K562 (cell line): Measurements from ENCODE around the gene MBNL1. TPM values are rescaled to one million over a fixed set of nuclear protein-coding genes. Genes with fewer than 3 reads are reported as not detected.
A peak's percentile ranks its signal among the peaks of the same experiment; 100 is the strongest.

Experiments
- ATAC-seq: fragments of 200-7000 bp; cut with Tn5 transposase; 3 replicates; pipeline ENCODE4 v1.9.1; 2020; ENCODE audit warnings: moderate library complexity
- BruUV-seq: library from RNA; stranded (reverse); fragments of 400-500 nt; replicated peaks from 2 replicates; lab custom pipeline; 2021; lab: Mats Ljungman, UMichigan
- CTCF ChIA-PET: fragments of 300-600 bp; formaldehyde crosslinking; extraction: SDS; loops from one replicate; lab custom pipeline; 2021; ENCODE audit warnings: low intra/inter-chr PET ratio; lab: Yijun Ruan, JAX
- POLR2A ChIA-PET: fragments of 300-600, 350-650 bp; sonication (Branson Sonifier 250); formaldehyde crosslinking; extraction: SDS; loops from one replicate; lab custom pipeline; 2021; ENCODE audit warnings: antibody characterized with exemption, inconsistent platforms; lab: Yijun Ruan, JAX
- DNase-seq, 4 experiments: peaks; one replicate each; pipeline versions ENCODE4 v3.0.0 to v3.0.0-alpha.2; 2011 to 2018; ENCODE audit warnings: low spot score in 3 of 4, mixed read lengths in 3 of 4; ENCODE audit errors: extremely low read depth in 1 of 4
- FAIRE-seq: peaks from 2 replicates; lab custom pipeline; 2011; peaks lifted over from hg19 to GRCh38; lab: Jason Lieb, UNC
- H2AFZ ChIP-seq: 2 replicates; pipeline ENCODE4 v1.6.0; 2011; ENCODE audit warnings: low read depth, low read length, control low read depth, inconsistent platforms
- H3K27ac ChIP-seq: fragments of 200-600 bp; 3 replicates; pipeline ENCODE4 v1.8.0; 2011; ENCODE audit warnings: low read depth, mild to moderate bottlenecking, control low read depth, inconsistent platforms, low read length, moderate library complexity, mixed read lengths; ENCODE audit errors: extremely low read depth
- H3K27me3 ChIP-seq, 2 experiments: fragments of 300-600 bp in 1 of 2; 2 replicates in 1 of 2; 3 replicates in 1 of 2; pipeline versions ENCODE4 v1.6.0 to v1.8.0; 2011; ENCODE audit warnings: inconsistent platforms in 2 of 2, low read length in 2 of 2, mild to moderate bottlenecking in 1 of 2, mixed read lengths in 1 of 2, moderate library complexity in 1 of 2; ENCODE audit not compliant: control insufficient read depth in 2 of 2, insufficient read depth in 2 of 2
- H3K36me3 ChIP-seq: fragments of 300-600 bp; 3 replicates; pipeline ENCODE4 v1.8.0; 2011; ENCODE audit warnings: mild to moderate bottlenecking, low read length, inconsistent platforms; ENCODE audit not compliant: control insufficient read depth, insufficient read depth
- H3K4me1 ChIP-seq, 2 experiments: fragments of 200-600 bp in 1 of 2; replicated peaks in 1 of 2; 2 replicates in 1 of 2; 3 replicates in 1 of 2; pipeline versions ENCODE4 v1.5.1 to v1.8.0; 2011; ENCODE audit warnings: inconsistent platforms in 2 of 2, low read length in 2 of 2, mild to moderate bottlenecking in 1 of 2, mixed read lengths in 1 of 2, moderate library complexity in 1 of 2; ENCODE audit not compliant: control insufficient read depth in 2 of 2, insufficient read depth in 2 of 2
- H3K4me2 ChIP-seq: 2 replicates; pipeline ENCODE4 v1.6.1; 2011; ENCODE audit warnings: low read length, control low read depth, inconsistent platforms, mixed read lengths; ENCODE audit not compliant: insufficient read depth
- H3K4me3 ChIP-seq: fragments of 200-600 bp; sonication (generic), shearing (Covaris generic); 2 replicates; pipeline ENCODE4 v1.5.1; 2016; ENCODE audit warnings: control low read depth, inconsistent platforms
- H3K79me2 ChIP-seq: fragments of 200-600 bp; 3 replicates; pipeline ENCODE4 v1.8.0; 2011; ENCODE audit warnings: low read length, inconsistent platforms; ENCODE audit not compliant: control insufficient read depth, insufficient read depth
- H3K9ac ChIP-seq, 2 experiments: 2 replicates each; pipeline versions ENCODE4 v1.6.0 to v1.6.1; 2011; ENCODE audit warnings: low read depth in 2 of 2, low read length in 2 of 2, control low read depth in 1 of 2, inconsistent platforms in 1 of 2, mild to moderate bottlenecking in 1 of 2, mixed read lengths in 1 of 2; ENCODE audit not compliant: insufficient read depth in 1 of 2
- H3K9me1 ChIP-seq: one replicate; pipeline ENCODE4 v1.6.0; 2011; ENCODE audit warnings: inconsistent platforms, mild to moderate bottlenecking, low read length, moderate library complexity; ENCODE audit not compliant: control insufficient read depth, insufficient read depth
- H3K9me3 ChIP-seq: replicated peaks from 2 replicates; pipeline ENCODE4 v1.5.1; 2011; ENCODE audit warnings: low read depth, low read length, inconsistent platforms; ENCODE audit not compliant: control insufficient read depth, insufficient read depth
- H4K20me1 ChIP-seq: replicated peaks from 2 replicates; pipeline ENCODE4 v1.6.1; 2011; ENCODE audit warnings: low read length, inconsistent platforms, mixed read lengths; ENCODE audit not compliant: control insufficient read depth, insufficient read depth
- ARID1B ChIP-seq: fragments of 450-650 bp; IDR thresholded peaks from 2 replicates; pipeline ENCODE4 v1.6.1; 2016; ENCODE audit warnings: antibody characterized with exemption, mild to moderate bottlenecking, inconsistent platforms
- CCAR2 ChIP-seq: fragments of 200-400 bp; formaldehyde crosslinking; IDR thresholded peaks from 2 replicates; pipeline ENCODE4 v1.6.1; 2017; ENCODE audit warnings: mild to moderate bottlenecking, low read depth, low read length
- JUND ChIP-seq, 2 experiments: IDR thresholded peaks; 2 replicates in 1 of 2; 3 replicates in 1 of 2; pipeline ENCODE4 v1.6.1; 2011; ENCODE audit warnings: borderline replicate concordance in 2 of 2, low read depth in 2 of 2, low read length in 2 of 2, improper control_type of control experiment in 1 of 2, missing biosample characterization in 1 of 2, missing genetic modification characterization in 1 of 2, missing genetic modification reagents in 1 of 2
- KLF13 ChIP-seq: fragments of 450-650 bp; IDR thresholded peaks from 2 replicates; pipeline ENCODE4 v1.6.1; 2016; ENCODE audit warnings: missing genetic modification characterization, low read depth, mild to moderate bottlenecking, missing compliant biosample characterization, moderate library complexity, borderline replicate concordance
- MCM7 ChIP-seq, 2 experiments: fragments of 450-650 bp; IDR thresholded peaks; 2 replicates each; pipeline ENCODE4 v1.6.1; 2016 to 2018
- MLLT1 ChIP-seq, 2 experiments: fragments of 450-650 bp; IDR thresholded peaks; 2 replicates each; pipeline ENCODE4 v1.6.1; 2016
- NCOR1 ChIP-seq: fragments of 450-650 bp; IDR thresholded peaks from 2 replicates; pipeline ENCODE4 v1.6.1; 2016; ENCODE audit warnings: mild to moderate bottlenecking, moderate library complexity
- NR2C1 ChIP-seq, 2 experiments: fragments of 450-650 bp; IDR thresholded peaks; 2 replicates each; pipeline ENCODE4 v1.6.1; 2017; ENCODE audit warnings: mild to moderate bottlenecking in 2 of 2, antibody characterized with exemption in 1 of 2, inconsistent platforms in 1 of 2, missing compliant biosample characterization in 1 of 2, missing genetic modification characterization in 1 of 2
- SNAPC5 ChIP-seq: fragments of 250-450 bp; sonication (Bioruptor Pico); IDR thresholded peaks from 2 replicates; pipeline ENCODE4 v1.8.0; 2021; ENCODE audit warnings: moderate library complexity, mild to moderate bottlenecking, inconsistent platforms
- SREBF1 ChIP-seq: fragments of 150-350 bp; IDR thresholded peaks from 2 replicates; pipeline ENCODE4 v1.6.1; 2014; ENCODE audit warnings: antibody characterized with exemption, low read depth, low read length, borderline replicate concordance
- TFAP4 ChIP-seq: sonication (generic); formaldehyde crosslinking; IDR thresholded peaks from 2 replicates; pipeline ENCODE4 v1.8.0; 2022; ENCODE audit warnings: missing genetic modification reagents, mild to moderate bottlenecking, moderate library complexity, borderline replicate concordance
- ZC3H11A ChIP-seq: IDR thresholded peaks from 2 replicates; pipeline ENCODE4 v1.6.1; 2012; ENCODE audit warnings: low read depth, low read length, improper control_type of control experiment
- ZNF175 ChIP-seq: fragments of 200-800 bp; sonication (Bioruptor generic); IDR thresholded peaks from 2 replicates; pipeline ENCODE4 v1.6.1; 2016; ENCODE audit warnings: low read depth, mild to moderate bottlenecking, missing genetic modification characterization, missing compliant biosample characterization
- ZNF584 ChIP-seq: fragments of 200-800 bp; sonication (Bioruptor generic); IDR thresholded peaks from 2 replicates; pipeline ENCODE4 v1.6.1; 2016; ENCODE audit warnings: low read depth, mild to moderate bottlenecking, missing genetic modification characterization, missing compliant biosample characterization
- ZNF586 ChIP-seq: fragments of 450-650 bp; formaldehyde crosslinking; conservative IDR thresholded peaks from 2 replicates; pipeline ENCODE4 v1.4.0; 2020; ENCODE audit warnings: mild to moderate bottlenecking, moderate library complexity
- WGBS: fragments of 100-300 bp; shearing (Covaris generic); methylation state at CpG from one replicate; pipeline ENCODE4 v1.1.6; 2016; ENCODE audit warnings: low coverage, mixed read lengths; ENCODE audit not compliant: insufficient coverage; ENCODE audit errors: missing lambda C conversion rate; 5-methylcytosine and 5-hydroxymethylcytosine counted together
- in situ Hi-C: fragments of 300-500 bp; cut with MboI; formaldehyde crosslinking; loops from 4 replicates; pipeline ENCODE4 v1.15.0; 2018; ENCODE audit warnings: inconsistent platforms, mixed read lengths
- intact Hi-C: fragments of 100-400 bp; cut with micrococcal nuclease; formaldehyde crosslinking; loops from 2 replicates; pipeline ENCODE4 v1.14.2; 2022
- polyA plus RNA-seq, 8 experiments: library from polyadenylated mRNA; depleted of rRNA in 4 of 8; stranded (reverse) in 5 of 8; unstranded in 3 of 8; fragments of >200 nt; fragmentation: Nextera tagmentation in 2 of 8; fragmentation: Illumina TruSeq in 1 of 8; extraction: Ambion mirVana in 2 of 8; extraction: Trizol in 1 of 8; gene quantifications; 2 replicates each; pipeline versions ENCODE4 v1.2.1 to v1.2.3, GENCODE V29; 2011 to 2014; ENCODE audit warnings: inconsistent platforms in 1 of 8, missing spikeins in 1 of 8
- total RNA-seq, 7 experiments: library from RNA; depleted of rRNA in 6 of 7; stranded (reverse); fragments of >200 nt in 6 of 7; fragmentation: Illumina TruSeq in 2 of 7; extraction: Trizol in 2 of 7; gene quantifications; 2 replicates each; pipeline versions ENCODE4 v1.2.1 to v1.2.3, GENCODE V29; 2011 to 2021; ENCODE audit warnings: low replicate concordance in 1 of 7

MBNL1 gene
- total and polyA plus RNA-seq, 9 of the 15 experiments (the other 6 are each of a cell fraction or from before 2014, with no cell fraction given): 70.3 to 243 (median 220) TPM

- no peaks in the 10 kb centered on the region; the same call in 1 of the 2 replicates for H4K20me1 ChIP-seq
- peak overlapping the region; percentile 89 to 91 for H3K9ac ChIP-seq
- no peaks in the 10 kb centered on the region for H3K9me1 ChIP-seq
- ATAC-seq: peak; percentile 68
- intact Hi-C loops (loop anchor here (1.0 to 10.0 kb wide), 6 partner anchors 21 to 1665 kb away; partner anchors contain the start of genes RAP2B and SELENOT), in situ Hi-C loops (no loop called here)
- H3K4me1 ChIP-seq: peaks cover 18 to 24% of the 10 kb centered on the region in 2 experiments; a peak in 4 of 5 replicates
- peak overlapping the region; percentile 82 for H3K4me2 ChIP-seq
- peak; percentile 26 for FAIRE-seq
- peak overlapping the region; percentile 75 for H3K4me3 ChIP-seq
- BruUV-seq: no TSS peak
- no peak overlapping the region for H2AFZ ChIP-seq
- ChIA-PET POLR2A (interaction anchor here (0.6 to 4.9 kb wide), 10 partner anchors 10 to 198 kb away, joined by 3 to 35 read pairs (median 4); no protein-coding TSS in a partner anchor), CTCF (no interaction called here)
- DNase-seq: peak in 2 of 4 experiments; percentile 19 to 69
- H3K27me3 ChIP-seq: no peaks in the 10 kb centered on the region
- under 1% methylated on average over 14 of the region's 16 CpGs for WGBS
- H3K79me2 ChIP-seq: peaks cover 99% of the 10 kb centered on the region
- H3K9me3 ChIP-seq: no peaks in the 10 kb centered on the region
- H3K27ac ChIP-seq: peak overlapping the region; percentile 96
- peaks cover 13% of the 10 kb centered on the region; the same call in 2 of the 3 replicates for H3K36me3 ChIP-seq
- TF ChIP-seq ZC3H11A: no peak
- no peak for TF ChIP-seq NR2C1 (IDR thresholded peaks at IDR 0.05)
- no peak for TF ChIP-seq NR2C1 (tag; IDR thresholded peaks at IDR 0.05)
- no peak for TF ChIP-seq KLF13 (tag)
- no peak for TF ChIP-seq TFAP4 (CRISPR knock-in tag)
- no peak for TF ChIP-seq MCM7 (IDR thresholded peaks at IDR 0.05)
- TF ChIP-seq NCOR1: peak; percentile 27; the same call in 1 of the 2 replicates
- peak; percentile 60 for TF ChIP-seq ARID1B
- peak; percentile 33; the same call in 1 of the 2 replicates for TF ChIP-seq ZNF584 (CRISPR knock-in tag)
- TF ChIP-seq JUND (IDR thresholded peaks at IDR 0.05; ENCODE audit: borderline replicate concordance, low read depth, low read length): 0 out of 2 replicates have a peak, but pooled peaks have one; percentile 2
- 0 out of 3 replicates have a peak, but pooled peaks have one; percentile 24 for TF ChIP-seq JUND (tag; IDR thresholded peaks at IDR 0.05; ENCODE audit: borderline replicate concordance, low read depth, low read length)
- no peak for TF ChIP-seq SREBF1
- TF ChIP-seq CCAR2: no peak
- TF ChIP-seq ZNF586: no peak
- TF ChIP-seq MLLT1 (IDR thresholded peaks at IDR 0.05): peak; percentile 17 to 75
- no peak for TF ChIP-seq SNAPC5 (CRISPR knock-in tag)
- no peak for TF ChIP-seq ZNF175 (CRISPR knock-in tag)
These were observed 1.4 kb downstream of the MBNL1 start for GRCh38 chr3:152269831-152270734.
